HepG2 (cell line): ENCODE measurements around the gene H3-3A. TPM values are rescaled to one million over a fixed set of nuclear protein-coding genes. Genes with fewer than 3 reads are reported as not detected.

Experiments used
- BHLHE40 ChIP-seq: IDR thresholded peaks from 2 replicates; pipeline ENCODE4 v1.6.1; 2011; ENCODE audit warnings: low read length, improper control_type of control experiment
- CHCHD3 ChIP-seq: sonication (generic); formaldehyde crosslinking; IDR thresholded peaks from 2 replicates; pipeline ENCODE4 v1.8.0; 2022; ENCODE audit warnings: mild to moderate bottlenecking, missing genetic modification reagents, moderate library complexity
- ETV6 ChIP-seq: sonication (generic); formaldehyde crosslinking; conservative IDR thresholded peaks from 2 replicates; pipeline ENCODE4 v1.4.0; 2020; ENCODE audit warnings: missing genetic modification reagents
- HHEX ChIP-seq: IDR thresholded peaks from 2 replicates; pipeline ENCODE4 v1.6.1; 2016; ENCODE audit warnings: control low read depth
- HNF4A ChIP-seq: sonication (generic); formaldehyde crosslinking; IDR thresholded peaks from 2 replicates; pipeline ENCODE4 v1.4.0; 2020; ENCODE audit warnings: missing genetic modification reagents
- HOXA3 ChIP-seq: sonication (generic); formaldehyde crosslinking; IDR thresholded peaks from 2 replicates; pipeline ENCODE4 v1.5.0; 2020; ENCODE audit warnings: missing genetic modification reagents
- JARID2 ChIP-seq: sonication (generic); formaldehyde crosslinking; IDR thresholded peaks from 2 replicates; pipeline ENCODE4 v1.8.1; 2023; ENCODE audit warnings: missing genetic modification reagents, inconsistent platforms; ENCODE audit not compliant: insufficient replicate concordance
- KLF16 ChIP-seq, 2 experiments: sonication (generic) in 1 of 2; formaldehyde crosslinking in 1 of 2; IDR thresholded peaks; 2 replicates each; pipeline versions ENCODE4 v1.6.1 to v1.8.0; 2016 to 2023; ENCODE audit warnings: missing genetic modification reagents in 2 of 2, missing compliant biosample characterization in 1 of 2
- PHF8 ChIP-seq: sonication (generic); formaldehyde crosslinking; IDR thresholded peaks from 2 replicates; pipeline ENCODE4 v1.5.0; 2020; ENCODE audit warnings: missing genetic modification reagents
- SP140L ChIP-seq: sonication (generic); formaldehyde crosslinking; IDR thresholded peaks from 2 replicates; pipeline ENCODE4 v1.4.0; 2020; ENCODE audit warnings: missing genetic modification reagents, borderline replicate concordance
- SSRP1 ChIP-seq: IDR thresholded peaks from 2 replicates; pipeline ENCODE4 v1.6.1; 2016; ENCODE audit warnings: control low read depth
- ZBTB21 ChIP-seq: sonication (generic); formaldehyde crosslinking; IDR thresholded peaks from 2 replicates; pipeline ENCODE4 v1.4.0; 2020; ENCODE audit warnings: missing genetic modification reagents
- ZNF337 ChIP-seq: sonication (generic); formaldehyde crosslinking; IDR thresholded peaks from 2 replicates; pipeline ENCODE4 v1.5.1; 2020; ENCODE audit warnings: missing genetic modification reagents, low read depth, mild to moderate bottlenecking, borderline replicate concordance
- ZNF550 ChIP-seq: sonication (generic); formaldehyde crosslinking; IDR thresholded peaks from 2 replicates; pipeline ENCODE4 v1.4.0; 2020; ENCODE audit warnings: mild to moderate bottlenecking, missing genetic modification reagents, borderline replicate concordance
- ZNF775 ChIP-seq: sonication (generic); formaldehyde crosslinking; IDR thresholded peaks from 2 replicates; pipeline ENCODE4 v1.4.0; 2020; ENCODE audit warnings: missing genetic modification reagents, mild to moderate bottlenecking, moderate library complexity, borderline replicate concordance
- polyA plus RNA-seq, 8 experiments: library from polyadenylated mRNA; depleted of rRNA in 3 of 8; stranded (reverse) in 7 of 8; unstranded in 1 of 8; fragments of >200 nt; fragmentation: Illumina TruSeq in 4 of 8; extraction: Trizol in 4 of 8; gene quantifications; 2 replicates each; pipeline versions ENCODE4 v1.2.1 to v1.2.3, GENCODE V29; 2011 to 2016; ENCODE audit warnings: low read depth in 4 of 8, missing spikeins in 1 of 8, mixed read lengths in 1 of 8; ENCODE audit not compliant: insufficient read depth in 1 of 8
- total RNA-seq, 5 experiments: library from RNA; depleted of rRNA; stranded (reverse); fragments of >200 nt; fragmentation: Illumina TruSeq; extraction: Trizol; gene quantifications; 2 replicates each; pipeline ENCODE4 v1.2.3, GENCODE V29; 2016; ENCODE audit warnings: low read depth in 1 of 5
- TF ChIP-seq, protein P1 (sequence below): sonication (generic); formaldehyde crosslinking; IDR thresholded peaks from 2 replicates; pipeline ENCODE4 v1.4.0; 2020; ENCODE audit warnings: missing genetic modification reagents
- TF ChIP-seq, protein P2 (sequence below): sonication (generic); formaldehyde crosslinking; IDR thresholded peaks from 2 replicates; pipeline ENCODE4 v1.4.0; 2020; ENCODE audit warnings: mild to moderate bottlenecking, low read depth, missing genetic modification reagents
- TF ChIP-seq, protein P3 (sequence below): sonication (generic); formaldehyde crosslinking; IDR thresholded peaks from 2 replicates; pipeline ENCODE4 v1.4.0; 2020; ENCODE audit warnings: mild to moderate bottlenecking, missing genetic modification reagents
- TF ChIP-seq, protein P4 (sequence below): sonication (generic); formaldehyde crosslinking; IDR thresholded peaks from 2 replicates; pipeline ENCODE4 v1.8.1; 2023; ENCODE audit warnings: mild to moderate bottlenecking, missing genetic modification reagents
- TF ChIP-seq, protein P5 (sequence below): IDR thresholded peaks from 2 replicates; pipeline ENCODE4 v1.6.1; 2012; ENCODE audit warnings: low read depth, low read length, improper control_type of control experiment

H3-3A gene
- total and polyA plus RNA-seq, 2 of the 13 experiments (the other 11 are each of a cell fraction or from before 2014, with no cell fraction given): 221 to 320 TPM

DNA sequence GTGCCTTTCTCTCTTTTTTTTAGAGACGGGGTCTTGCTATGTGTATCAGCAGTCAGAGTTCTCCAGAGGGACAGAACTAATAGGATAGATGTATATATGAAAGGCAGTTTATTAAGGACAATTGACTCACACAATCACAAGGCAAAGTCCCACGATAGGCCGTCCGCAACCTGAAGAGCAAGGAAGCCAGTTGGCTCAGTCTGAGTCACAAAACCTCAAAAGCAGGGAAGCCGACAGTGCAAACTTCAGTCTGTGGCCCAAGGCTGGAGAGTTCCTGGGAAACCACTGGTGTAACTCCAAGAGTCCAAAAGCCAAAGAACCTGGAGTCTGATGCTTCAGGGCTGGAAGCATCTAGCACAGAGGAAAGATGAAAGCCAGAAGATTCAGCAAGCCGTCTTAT lies 16.3 kb upstream of the H3-3A start (continued):
- no peak for TF ChIP-seq ZNF337 (CRISPR knock-in tag)
- TF ChIP-seq KLF16 (CRISPR knock-in tag; IDR thresholded peaks at IDR 0.05): no peak
- TF ChIP-seq, protein P1, sequence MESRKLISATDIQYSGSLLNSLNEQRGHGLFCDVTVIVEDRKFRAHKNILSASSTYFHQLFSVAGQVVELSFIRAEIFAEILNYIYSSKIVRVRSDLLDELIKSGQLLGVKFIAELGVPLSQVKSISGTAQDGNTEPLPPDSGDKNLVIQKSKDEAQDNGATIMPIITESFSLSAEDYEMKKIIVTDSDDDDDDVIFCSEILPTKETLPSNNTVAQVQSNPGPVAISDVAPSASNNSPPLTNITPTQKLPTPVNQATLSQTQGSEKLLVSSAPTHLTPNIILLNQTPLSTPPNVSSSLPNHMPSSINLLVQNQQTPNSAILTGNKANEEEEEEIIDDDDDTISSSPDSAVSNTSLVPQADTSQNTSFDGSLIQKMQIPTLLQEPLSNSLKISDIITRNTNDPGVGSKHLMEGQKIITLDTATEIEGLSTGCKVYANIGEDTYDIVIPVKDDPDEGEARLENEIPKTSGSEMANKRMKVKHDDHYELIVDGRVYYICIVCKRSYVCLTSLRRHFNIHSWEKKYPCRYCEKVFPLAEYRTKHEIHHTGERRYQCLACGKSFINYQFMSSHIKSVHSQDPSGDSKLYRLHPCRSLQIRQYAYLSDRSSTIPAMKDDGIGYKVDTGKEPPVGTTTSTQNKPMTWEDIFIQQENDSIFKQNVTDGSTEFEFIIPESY (CRISPR knock-in tag): no peak
- no peak for TF ChIP-seq ZNF550
- TF ChIP-seq ZNF775 (CRISPR knock-in tag): no peak
- TF ChIP-seq CHCHD3 (CRISPR knock-in tag): no peak
- TF ChIP-seq, protein P2, sequence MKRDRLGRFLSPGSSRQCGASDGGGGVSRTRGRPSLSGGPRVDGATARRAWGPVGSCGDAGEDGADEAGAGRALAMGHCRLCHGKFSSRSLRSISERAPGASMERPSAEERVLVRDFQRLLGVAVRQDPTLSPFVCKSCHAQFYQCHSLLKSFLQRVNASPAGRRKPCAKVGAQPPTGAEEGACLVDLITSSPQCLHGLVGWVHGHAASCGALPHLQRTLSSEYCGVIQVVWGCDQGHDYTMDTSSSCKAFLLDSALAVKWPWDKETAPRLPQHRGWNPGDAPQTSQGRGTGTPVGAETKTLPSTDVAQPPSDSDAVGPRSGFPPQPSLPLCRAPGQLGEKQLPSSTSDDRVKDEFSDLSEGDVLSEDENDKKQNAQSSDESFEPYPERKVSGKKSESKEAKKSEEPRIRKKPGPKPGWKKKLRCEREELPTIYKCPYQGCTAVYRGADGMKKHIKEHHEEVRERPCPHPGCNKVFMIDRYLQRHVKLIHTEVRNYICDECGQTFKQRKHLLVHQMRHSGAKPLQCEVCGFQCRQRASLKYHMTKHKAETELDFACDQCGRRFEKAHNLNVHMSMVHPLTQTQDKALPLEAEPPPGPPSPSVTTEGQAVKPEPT (CRISPR knock-in tag): no peak
- TF ChIP-seq ETV6 (CRISPR knock-in tag): no peak
- TF ChIP-seq BHLHE40: no peak
- TF ChIP-seq SSRP1: no peak
- TF ChIP-seq, protein P3, sequence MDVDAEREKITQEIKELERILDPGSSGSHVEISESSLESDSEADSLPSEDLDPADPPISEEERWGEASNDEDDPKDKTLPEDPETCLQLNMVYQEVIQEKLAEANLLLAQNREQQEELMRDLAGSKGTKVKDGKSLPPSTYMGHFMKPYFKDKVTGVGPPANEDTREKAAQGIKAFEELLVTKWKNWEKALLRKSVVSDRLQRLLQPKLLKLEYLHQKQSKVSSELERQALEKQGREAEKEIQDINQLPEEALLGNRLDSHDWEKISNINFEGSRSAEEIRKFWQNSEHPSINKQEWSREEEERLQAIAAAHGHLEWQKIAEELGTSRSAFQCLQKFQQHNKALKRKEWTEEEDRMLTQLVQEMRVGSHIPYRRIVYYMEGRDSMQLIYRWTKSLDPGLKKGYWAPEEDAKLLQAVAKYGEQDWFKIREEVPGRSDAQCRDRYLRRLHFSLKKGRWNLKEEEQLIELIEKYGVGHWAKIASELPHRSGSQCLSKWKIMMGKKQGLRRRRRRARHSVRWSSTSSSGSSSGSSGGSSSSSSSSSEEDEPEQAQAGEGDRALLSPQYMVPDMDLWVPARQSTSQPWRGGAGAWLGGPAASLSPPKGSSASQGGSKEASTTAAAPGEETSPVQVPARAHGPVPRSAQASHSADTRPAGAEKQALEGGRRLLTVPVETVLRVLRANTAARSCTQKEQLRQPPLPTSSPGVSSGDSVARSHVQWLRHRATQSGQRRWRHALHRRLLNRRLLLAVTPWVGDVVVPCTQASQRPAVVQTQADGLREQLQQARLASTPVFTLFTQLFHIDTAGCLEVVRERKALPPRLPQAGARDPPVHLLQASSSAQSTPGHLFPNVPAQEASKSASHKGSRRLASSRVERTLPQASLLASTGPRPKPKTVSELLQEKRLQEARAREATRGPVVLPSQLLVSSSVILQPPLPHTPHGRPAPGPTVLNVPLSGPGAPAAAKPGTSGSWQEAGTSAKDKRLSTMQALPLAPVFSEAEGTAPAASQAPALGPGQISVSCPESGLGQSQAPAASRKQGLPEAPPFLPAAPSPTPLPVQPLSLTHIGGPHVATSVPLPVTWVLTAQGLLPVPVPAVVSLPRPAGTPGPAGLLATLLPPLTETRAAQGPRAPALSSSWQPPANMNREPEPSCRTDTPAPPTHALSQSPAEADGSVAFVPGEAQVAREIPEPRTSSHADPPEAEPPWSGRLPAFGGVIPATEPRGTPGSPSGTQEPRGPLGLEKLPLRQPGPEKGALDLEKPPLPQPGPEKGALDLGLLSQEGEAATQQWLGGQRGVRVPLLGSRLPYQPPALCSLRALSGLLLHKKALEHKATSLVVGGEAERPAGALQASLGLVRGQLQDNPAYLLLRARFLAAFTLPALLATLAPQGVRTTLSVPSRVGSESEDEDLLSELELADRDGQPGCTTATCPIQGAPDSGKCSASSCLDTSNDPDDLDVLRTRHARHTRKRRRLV (CRISPR knock-in tag): no peak
- TF ChIP-seq ZBTB21 (CRISPR knock-in tag): no peak
- no peak for TF ChIP-seq HOXA3
- no peak for TF ChIP-seq PHF8 (CRISPR knock-in tag)
- TF ChIP-seq, protein P4, sequence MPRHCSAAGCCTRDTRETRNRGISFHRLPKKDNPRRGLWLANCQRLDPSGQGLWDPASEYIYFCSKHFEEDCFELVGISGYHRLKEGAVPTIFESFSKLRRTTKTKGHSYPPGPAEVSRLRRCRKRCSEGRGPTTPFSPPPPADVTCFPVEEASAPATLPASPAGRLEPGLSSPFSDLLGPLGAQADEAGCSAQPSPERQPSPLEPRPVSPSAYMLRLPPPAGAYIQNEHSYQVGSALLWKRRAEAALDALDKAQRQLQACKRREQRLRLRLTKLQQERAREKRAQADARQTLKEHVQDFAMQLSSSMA: no peak
- TF ChIP-seq JARID2 (CRISPR knock-in tag): no peak
- TF ChIP-seq SP140L (CRISPR knock-in tag): no peak
- TF ChIP-seq HHEX (CRISPR knock-in tag): no peak
- TF ChIP-seq, protein P5, sequence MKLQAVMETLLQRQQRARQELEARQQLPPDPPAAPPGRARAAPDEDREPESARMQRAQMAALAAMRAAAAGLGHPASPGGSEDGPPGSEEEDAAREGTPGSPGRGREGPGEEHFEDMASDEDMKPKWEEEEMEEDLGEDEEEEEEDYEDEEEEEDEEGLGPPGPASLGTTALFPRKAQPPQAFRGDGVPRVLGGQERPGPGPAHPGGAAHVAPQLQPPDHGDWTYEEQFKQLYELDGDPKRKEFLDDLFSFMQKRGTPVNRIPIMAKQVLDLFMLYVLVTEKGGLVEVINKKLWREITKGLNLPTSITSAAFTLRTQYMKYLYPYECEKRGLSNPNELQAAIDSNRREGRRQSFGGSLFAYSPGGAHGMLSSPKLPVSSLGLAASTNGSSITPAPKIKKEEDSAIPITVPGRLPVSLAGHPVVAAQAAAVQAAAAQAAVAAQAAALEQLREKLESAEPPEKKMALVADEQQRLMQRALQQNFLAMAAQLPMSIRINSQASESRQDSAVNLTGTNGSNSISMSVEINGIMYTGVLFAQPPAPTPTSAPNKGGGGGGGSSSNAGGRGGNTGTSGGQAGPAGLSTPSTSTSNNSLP: 0 out of 2 replicates have a peak, but pooled peaks have one; percentile 21
- TF ChIP-seq HNF4A (CRISPR knock-in tag): peak; percentile 37
